ENCODE data around the gene CNTNAP2.
"Not testable (repeated sequence)": the region's sequence is repeated elsewhere in the genome, so short reads cannot be mapped to it uniquely, and the experiment has no call there.

CNTNAP2 gene

DNA sequence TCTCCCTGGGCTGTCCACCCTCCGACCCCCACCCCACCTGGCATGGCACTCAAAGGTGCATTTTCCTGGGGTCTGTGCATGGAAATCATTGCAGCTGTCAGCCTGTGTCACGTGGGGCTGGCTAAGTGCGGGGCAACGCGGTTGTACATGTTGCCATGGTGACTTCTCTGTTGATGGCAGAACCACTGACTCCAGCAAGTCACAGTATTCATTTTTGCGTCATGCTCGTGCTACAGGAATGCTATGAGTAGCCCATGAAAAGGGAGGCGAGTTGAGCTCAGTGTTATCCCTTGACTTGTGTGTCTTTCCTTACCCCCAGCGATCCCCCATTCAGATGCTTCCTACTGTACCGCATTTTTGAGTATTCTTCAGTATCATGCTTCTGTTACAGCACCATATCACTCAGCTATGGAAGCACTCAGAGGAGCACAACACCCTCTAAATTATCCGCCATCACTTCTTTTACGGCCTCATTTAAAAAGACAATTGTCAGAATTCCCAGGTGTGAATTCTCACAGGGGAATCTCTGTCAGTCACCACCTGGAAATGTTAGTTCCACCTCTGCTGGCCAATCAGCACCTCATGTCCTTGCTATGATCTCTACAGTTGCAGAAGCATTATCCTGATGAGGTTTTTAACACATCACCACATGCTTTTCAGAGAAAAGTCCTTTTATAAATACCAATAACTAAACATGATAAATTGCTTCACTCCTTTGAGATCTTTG is 2279.6 kb downstream of the CNTNAP2 start:
- in situ Hi-C loops (cut with HindIII; ENCODE audit: low sequenced_read_pairs), result no loop called here

- in situ Hi-C loops (cut with HindIII; ENCODE audit: low sequenced_read_pairs), result no loop called here
Observed at GRCh38 chr7:148397056-148397455, 2280.5 kb downstream of the CNTNAP2 start.

DNA sequence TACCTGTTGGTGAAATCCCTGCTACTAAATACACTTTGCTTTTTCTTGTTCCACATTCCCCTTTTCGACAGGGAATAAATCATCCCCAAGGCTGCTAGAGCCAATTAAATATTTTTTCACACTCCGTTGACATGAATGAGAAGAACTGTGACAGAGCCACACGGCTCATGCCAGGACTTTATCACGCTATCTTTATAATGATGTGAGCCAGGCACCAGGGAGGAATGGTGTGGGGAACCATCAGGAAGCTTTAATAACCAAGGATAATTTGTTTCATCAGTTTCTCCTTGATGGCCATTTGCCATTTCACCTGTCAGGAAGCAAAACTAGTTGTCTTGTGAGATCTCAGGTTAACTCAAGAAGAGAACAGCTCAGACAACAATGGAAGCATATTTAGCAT is 2280.9 kb downstream of the CNTNAP2 start:
- in situ Hi-C loops (cut with HindIII; ENCODE audit: low sequenced_read_pairs), result no loop called here

GRCh38 chr7:148397985-148398384 is 2281.4 kb downstream of the CNTNAP2 start:
- in situ Hi-C loops (cut with HindIII; ENCODE audit: low sequenced_read_pairs), result no loop called here

DNA sequence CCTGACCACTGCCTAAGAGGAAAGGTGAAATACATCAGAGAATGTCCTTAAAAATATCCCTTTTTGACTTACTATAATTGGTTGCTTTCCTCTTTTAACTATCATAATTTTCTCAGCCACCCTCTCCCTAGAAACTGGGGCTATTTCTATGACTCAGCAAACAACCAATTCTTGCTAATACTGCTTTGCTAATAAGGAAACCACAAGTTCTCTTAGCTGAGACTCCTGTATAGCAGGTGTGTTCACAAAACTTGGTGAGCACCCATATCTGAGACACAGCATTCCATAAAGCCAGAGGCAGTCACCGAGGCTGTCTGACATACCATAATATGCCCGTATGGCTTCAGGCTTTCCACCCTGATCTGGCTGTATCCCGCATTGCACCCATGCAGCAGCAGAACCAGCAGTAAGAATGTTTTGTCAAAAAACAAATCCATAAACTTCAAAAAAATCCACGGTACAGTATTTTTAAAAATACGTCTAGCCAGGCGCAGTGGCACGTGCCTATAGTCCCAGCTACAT is 2282.3 kb downstream of the CNTNAP2 start:
- in situ Hi-C loops (cut with HindIII; ENCODE audit: low sequenced_read_pairs), result no loop called here

DNA sequence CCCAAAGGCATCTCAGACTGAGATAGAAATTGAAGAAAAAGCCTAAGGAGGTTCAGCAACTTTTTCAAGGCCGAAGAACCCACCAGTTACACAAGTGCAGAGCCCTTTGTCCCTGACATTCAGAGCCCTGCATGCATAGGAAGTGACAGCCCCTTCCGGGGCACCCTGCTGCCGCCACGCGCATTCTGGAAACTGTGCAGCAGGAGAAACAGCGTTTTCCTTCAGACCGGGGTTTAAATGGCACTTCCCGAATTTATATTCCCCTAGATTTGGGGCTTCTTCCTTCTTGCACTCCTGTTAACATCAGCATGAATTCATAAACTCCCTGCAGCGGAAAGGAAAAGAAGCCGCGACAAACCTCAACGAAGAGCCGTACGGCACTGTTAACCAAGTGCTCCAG is 2283.5 kb downstream of the CNTNAP2 start:
- in situ Hi-C loops (cut with HindIII; ENCODE audit: low sequenced_read_pairs), result no loop called here

GRCh38 chr7:148402159-148402558 is 2285.6 kb downstream of the CNTNAP2 start:
- in situ Hi-C loops (cut with HindIII; ENCODE audit: low sequenced_read_pairs), result no loop called here

GRCh38 chr7:148403466-148403993 is 2286.9 kb downstream of the CNTNAP2 start:
- in situ Hi-C loops (cut with HindIII; ENCODE audit: low sequenced_read_pairs), result no loop called here

GRCh38 chr7:148408307-148408706 is 2291.7 kb downstream of the CNTNAP2 start:
- in situ Hi-C loops (cut with HindIII; ENCODE audit: low sequenced_read_pairs), result no loop called here

- in situ Hi-C loops (cut with HindIII; ENCODE audit: low sequenced_read_pairs), result no loop called here
Observed at GRCh38 chr7:148410905-148411304, 2294.3 kb downstream of the CNTNAP2 start.

DNA sequence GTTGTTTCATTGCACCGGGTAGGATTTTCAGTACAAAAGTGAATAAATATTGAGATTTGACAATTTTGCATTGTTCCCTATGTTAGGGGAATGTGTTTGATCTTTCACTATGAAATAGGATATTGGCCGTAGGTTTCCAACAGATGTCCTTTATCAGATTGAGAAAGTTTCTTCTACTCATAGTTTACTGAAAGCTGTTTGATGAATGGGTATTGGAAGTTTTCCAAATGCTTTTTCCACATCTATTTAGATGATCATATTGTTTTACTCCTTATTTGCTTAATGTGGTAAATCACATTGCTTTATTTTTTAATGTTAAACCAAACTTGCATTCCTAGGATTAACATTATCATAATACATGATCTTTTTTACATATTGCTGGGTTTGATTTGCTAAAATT is 2296.1 kb downstream of the CNTNAP2 start:
- in situ Hi-C loops (cut with HindIII; ENCODE audit: low sequenced_read_pairs), result no loop called here

DNA sequence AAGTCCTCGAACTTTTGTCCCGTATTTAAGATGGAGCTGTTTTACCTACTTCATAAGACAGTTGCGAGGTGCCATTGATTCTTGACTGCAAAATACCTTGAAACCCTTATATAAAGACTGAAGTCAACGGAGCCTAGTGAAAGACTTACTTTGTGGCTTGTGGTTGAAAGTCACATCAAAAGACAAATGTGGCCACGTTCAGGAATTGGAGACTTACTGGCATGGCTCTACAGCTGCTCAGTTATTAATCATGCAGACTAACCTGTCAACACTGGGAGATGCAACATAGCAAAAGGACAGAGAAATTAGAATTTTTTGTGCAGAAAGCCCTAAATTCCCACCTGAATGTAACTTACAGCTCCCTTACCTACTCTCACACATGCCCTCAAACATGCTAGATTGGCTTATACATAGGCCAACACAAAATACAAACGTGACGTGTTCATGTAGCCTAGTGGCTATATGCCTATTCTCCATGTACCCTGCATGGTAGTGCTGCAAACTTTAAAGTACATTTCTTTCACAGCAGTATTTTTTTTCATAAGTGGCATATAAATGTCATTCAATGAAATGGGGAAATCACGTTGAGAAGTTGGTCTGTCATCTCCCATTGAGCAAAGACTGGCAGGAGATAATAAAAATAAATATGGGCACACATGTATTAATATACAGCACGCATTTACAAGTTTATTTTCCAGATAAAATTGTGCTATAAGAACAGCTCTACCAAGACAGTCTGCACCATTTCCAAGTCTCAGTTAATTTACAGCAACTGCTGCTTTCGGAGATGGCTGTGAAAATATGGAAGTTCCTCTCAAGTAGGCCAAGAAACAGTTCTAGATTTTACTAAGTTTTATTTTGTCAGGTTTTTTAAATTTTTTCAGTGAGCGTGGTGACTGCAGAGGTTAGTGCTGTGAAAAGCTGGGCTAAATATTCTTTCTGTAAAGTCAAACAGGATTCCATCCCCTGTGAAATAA is 2303.5 kb downstream of the CNTNAP2 start:
- in situ Hi-C loops (cut with HindIII; ENCODE audit: low sequenced_read_pairs), result no loop called here

DNA sequence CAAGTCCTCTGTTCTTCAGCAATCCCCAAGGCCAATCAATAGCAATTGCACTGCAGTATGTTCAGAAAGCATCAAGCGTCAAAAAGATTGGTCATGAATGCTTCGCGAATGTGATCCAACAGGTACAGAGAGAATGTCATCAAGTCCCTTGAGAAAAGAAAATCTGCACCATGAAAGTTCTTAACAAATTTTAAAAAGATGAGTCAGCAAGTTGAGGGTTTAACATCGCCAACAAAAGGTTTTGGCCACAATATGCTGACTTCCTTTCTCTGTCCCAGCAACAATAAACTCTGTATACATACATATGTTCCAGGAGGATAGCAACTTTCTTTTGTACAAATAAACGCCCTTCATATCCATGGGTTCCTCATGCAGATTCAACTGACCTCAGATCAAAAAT is 2305.4 kb downstream of the CNTNAP2 start:
- in situ Hi-C loops (cut with HindIII; ENCODE audit: low sequenced_read_pairs), result no loop called here

- in situ Hi-C loops (cut with HindIII; ENCODE audit: low sequenced_read_pairs), result not testable (repeated sequence)
Observed at GRCh38 chr7:148426393-148426792, 2309.8 kb downstream of the CNTNAP2 start.

- in situ Hi-C loops (cut with HindIII; ENCODE audit: low sequenced_read_pairs), result not testable (repeated sequence)
Observed at GRCh38 chr7:148430690-148431089, 2314.1 kb downstream of the CNTNAP2 start.

GRCh38 chr7:148433521-148434180 is 2317.1 kb downstream of the CNTNAP2 start:
- in situ Hi-C loops (cut with HindIII; ENCODE audit: low sequenced_read_pairs), result no loop called here

DNA sequence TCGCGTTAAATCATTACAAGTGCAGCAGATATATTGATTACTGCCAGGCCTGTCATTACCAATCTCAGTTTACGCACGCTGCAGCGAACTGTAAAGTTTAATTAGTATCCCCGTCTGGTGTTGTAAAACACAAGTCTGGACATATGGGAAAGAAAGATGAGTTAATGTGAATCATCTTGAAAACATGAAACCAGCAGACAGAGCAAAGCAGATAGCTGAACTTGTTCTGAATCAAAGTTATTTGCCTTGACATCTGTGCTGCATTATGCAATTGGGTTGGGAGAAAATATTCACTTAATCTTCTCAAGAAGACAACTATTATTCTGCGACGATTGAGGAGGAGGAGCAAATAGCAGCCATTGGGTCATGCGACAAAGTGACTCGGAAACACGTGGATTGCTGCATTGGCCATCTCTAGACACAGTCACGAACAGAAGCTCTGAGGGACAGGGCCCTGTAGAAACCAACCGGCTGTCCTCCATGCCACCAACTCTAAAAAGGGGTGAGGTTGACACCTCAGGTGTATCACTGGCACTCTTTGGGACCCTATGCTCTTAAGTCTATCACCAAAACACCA is 2317.7 kb downstream of the CNTNAP2 start:
- in situ Hi-C loops (cut with HindIII; ENCODE audit: low sequenced_read_pairs), result no loop called here

DNA sequence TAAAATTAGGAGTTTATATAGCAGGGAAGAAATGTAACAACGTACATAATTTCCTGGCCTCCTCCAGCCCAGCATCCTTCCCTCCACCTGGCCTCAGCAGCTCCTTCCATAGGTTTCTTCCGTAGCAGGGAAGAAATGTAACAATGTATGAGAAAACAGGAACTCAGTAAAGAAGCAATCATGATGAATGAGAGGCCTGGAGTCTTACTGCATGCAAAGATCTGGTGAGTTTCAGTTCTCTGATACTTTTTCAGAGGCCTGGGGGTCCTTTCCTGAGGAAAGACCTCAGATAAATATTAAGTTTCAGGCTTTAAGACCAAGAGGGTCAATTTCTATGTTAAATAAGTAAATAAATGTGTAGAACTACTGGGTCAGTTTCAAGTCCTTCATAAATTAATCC is 2318.3 kb downstream of the CNTNAP2 start:
- in situ Hi-C loops (cut with HindIII; ENCODE audit: low sequenced_read_pairs), result no loop called here

- in situ Hi-C loops (cut with HindIII; ENCODE audit: low sequenced_read_pairs), result no loop called here
Observed at GRCh38 chr7:148435715-148436114, 2319.1 kb downstream of the CNTNAP2 start.

- in situ Hi-C loops (cut with HindIII; ENCODE audit: low sequenced_read_pairs), result no loop called here
Observed at GRCh38 chr7:148436135-148436534, 2319.5 kb downstream of the CNTNAP2 start.

DNA sequence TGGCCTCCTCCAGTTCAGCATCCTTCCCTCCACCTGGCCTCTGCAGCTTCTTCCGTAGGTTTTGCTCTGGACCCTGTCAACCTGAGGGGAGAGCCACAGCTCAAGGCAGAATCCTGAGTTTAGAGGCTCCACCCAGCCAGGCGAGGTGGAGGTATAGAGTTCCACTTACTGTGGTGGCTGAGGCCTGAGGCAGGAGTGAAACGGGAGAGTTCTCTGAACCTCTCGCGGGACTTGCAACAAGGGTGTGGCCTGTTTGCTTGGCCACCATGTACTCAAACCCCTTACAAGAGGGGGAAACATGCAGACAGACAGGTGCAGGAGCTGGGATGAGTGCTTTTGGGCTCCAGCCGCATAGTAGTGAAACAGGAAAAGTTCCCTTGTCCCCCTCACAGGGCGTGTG is 2320.0 kb downstream of the CNTNAP2 start:
- in situ Hi-C loops (cut with HindIII; ENCODE audit: low sequenced_read_pairs), result no loop called here
